Measurements from ENCODE around the gene SUPT16H. TPM values are rescaled to one million over a fixed set of nuclear protein-coding genes. Genes with fewer than 3 reads are reported as not detected.
A peak's percentile ranks its signal among the peaks of the same experiment; 100 is the strongest.

The SUPT16H gene
- total RNA-seq, 1 donor, result 107 TPM

DNA sequence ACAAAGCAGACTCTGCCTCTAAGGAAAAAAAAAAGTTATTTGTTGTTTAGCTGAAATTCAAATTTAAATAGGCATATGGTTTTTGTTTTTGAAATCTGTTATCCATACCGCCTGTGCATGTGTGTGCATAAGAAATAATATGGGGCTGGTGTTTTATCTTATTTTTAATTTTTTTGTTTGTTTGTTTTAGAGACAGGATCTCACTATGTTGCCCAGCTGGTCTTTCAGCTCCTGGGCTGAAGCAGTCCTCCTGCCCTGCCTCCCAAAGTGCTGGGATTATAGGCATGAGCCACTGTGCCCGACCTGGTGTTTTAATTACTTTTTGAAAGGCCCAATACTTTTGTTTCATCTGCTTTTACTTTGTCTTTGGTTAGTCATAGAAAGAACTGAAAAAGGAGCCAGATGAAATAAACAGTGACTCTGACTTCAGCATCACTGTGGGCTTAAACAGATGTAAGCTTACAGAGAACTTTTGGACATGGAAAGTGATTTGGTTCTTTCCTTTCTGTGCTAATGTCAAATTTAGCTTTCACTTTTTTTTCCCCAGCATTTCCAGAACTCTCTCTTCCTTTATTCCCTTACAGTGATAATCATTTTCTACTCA is 37.2 kb downstream of the SUPT16H start:
- H3K4me3 ChIP-seq (ENCODE audit: low read depth, low read length), result no peak overlapping the region
- DNase-seq (ENCODE audit: low read depth), result peak; percentile 44
- TF ChIP-seq, protein P1, sequence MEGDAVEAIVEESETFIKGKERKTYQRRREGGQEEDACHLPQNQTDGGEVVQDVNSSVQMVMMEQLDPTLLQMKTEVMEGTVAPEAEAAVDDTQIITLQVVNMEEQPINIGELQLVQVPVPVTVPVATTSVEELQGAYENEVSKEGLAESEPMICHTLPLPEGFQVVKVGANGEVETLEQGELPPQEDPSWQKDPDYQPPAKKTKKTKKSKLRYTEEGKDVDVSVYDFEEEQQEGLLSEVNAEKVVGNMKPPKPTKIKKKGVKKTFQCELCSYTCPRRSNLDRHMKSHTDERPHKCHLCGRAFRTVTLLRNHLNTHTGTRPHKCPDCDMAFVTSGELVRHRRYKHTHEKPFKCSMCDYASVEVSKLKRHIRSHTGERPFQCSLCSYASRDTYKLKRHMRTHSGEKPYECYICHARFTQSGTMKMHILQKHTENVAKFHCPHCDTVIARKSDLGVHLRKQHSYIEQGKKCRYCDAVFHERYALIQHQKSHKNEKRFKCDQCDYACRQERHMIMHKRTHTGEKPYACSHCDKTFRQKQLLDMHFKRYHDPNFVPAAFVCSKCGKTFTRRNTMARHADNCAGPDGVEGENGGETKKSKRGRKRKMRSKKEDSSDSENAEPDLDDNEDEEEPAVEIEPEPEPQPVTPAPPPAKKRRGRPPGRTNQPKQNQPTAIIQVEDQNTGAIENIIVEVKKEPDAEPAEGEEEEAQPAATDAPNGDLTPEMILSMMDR (IDR thresholded peaks at IDR 0.05; ENCODE audit: insufficient read depth, low read length), result no peak

DNA sequence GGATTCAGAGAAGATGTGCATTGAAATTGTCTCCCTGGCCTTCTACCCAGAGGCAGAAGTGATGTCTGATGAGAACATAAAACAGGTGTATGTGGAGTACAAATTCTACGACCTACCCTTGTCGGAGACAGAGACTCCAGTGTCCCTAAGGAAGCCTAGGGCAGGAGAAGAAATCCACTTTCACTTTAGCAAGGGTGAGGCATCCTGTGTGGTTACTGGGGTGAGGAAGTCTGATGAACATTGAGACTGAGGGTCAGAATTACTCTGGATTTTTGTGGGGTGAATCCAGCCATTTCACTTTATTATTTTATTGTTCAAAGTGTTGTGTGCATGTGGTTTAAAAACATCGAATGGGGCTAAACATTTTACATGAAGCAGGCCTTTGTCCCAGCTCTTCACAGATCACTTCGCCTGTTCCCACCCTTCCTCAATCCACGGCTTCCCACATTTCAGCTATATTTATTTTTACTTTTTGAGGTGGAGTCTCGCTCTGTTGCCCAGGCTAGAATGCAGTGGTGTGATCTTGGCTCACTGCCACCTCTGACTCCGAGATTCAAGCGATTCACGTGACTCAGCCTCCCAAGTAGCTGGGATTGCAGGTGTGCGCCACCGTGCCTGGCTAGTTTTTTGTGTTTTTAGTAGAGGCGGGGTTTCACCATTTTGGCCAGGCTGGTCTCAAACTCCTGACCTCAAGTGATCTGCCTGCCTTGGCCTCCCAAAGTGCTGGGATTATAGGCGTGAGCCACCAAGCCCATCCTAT is 40.6 kb downstream of the SUPT16H start:
- TF ChIP-seq, protein P1 (IDR thresholded peaks at IDR 0.05; ENCODE audit: insufficient read depth, low read length), result no peak
- no peak for DNase-seq (ENCODE audit: low read depth)
- no peak overlapping the region for H3K4me3 ChIP-seq (ENCODE audit: low read depth, low read length)

- DNase-seq (ENCODE audit: low read depth), result no peak
- TF ChIP-seq, protein P1 (IDR thresholded peaks at IDR 0.05; ENCODE audit: insufficient read depth, low read length), result no peak
- no peak overlapping the region for H3K4me3 ChIP-seq (ENCODE audit: low read depth, low read length)
Measured at GRCh38 chr14:21334202-21334906, 49.5 kb downstream of the SUPT16H start.

DNA sequence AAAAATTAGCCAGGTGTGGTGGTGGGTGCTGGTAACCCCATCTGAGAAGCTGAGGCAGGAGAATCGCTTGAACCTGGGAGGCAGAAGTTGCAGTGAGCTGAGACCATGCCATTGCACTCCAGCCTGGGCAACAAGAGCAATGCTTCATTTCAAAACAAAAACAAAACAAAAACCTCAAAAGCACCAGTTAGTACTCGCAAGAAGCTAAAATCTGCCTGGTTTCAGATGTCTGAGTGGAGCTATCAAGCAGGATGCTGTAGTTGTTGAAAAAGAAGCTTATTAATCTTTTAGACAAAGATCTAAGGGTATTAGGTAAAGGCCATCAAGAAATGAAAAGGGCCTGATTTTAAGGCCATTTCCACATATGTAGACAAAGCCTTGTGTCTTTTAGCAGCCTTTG is 50.9 kb downstream of the SUPT16H start:
- no peak for DNase-seq (ENCODE audit: low read depth)
- H3K4me3 ChIP-seq (ENCODE audit: low read depth, low read length), result no peak overlapping the region
- TF ChIP-seq, protein P1 (IDR thresholded peaks at IDR 0.05; ENCODE audit: insufficient read depth, low read length), result no peak

DNA sequence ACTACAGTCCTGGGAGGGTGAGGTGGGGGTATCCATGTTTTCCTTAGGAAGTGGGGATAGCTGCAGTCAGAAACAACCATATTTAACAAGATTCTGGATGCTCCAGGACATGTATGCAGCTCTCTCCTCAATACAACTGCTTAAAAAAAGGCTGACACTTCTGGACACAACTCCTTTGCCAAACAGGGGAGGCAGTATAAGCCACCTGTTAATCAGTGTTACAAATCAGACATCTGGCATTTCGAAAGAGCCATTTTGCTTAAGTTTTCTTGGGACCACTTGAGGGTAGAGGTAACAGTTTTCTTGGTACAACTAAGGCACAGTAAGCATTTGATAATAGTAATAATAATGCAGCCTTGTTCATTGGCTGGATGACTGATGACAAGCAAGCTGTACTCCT is 56.8 kb downstream of the SUPT16H start:
- DNase-seq (ENCODE audit: low read depth), result no peak
- TF ChIP-seq, protein P1 (IDR thresholded peaks at IDR 0.05; ENCODE audit: insufficient read depth, low read length), result no peak
- H3K4me3 ChIP-seq (ENCODE audit: low read depth, low read length), result no peak overlapping the region

GRCh38 chr14:21322716-21323115 is 61.1 kb downstream of the SUPT16H start:
- no peak overlapping the region for H3K4me3 ChIP-seq (ENCODE audit: low read depth, low read length)
- DNase-seq (ENCODE audit: low read depth), result no peak
- TF ChIP-seq, protein P1 (IDR thresholded peaks at IDR 0.05; ENCODE audit: insufficient read depth, low read length), result no peak

Data from fibroblast of the aortic adventitia (primary cell).